K562 (cell line): ENCODE measurements around the gene CYLD. TPM values are rescaled to one million over a fixed set of nuclear protein-coding genes. Genes with fewer than 3 reads are reported as not detected.

ENCODE experiments used
- DEAF1 ChIP-seq: fragments of 450-650 bp; formaldehyde crosslinking; IDR thresholded peaks from 2 replicates; pipeline ENCODE4 v1.4.0; 2020; ENCODE audit warnings: mild to moderate bottlenecking, moderate library complexity
- FOSL1 ChIP-seq: fragments of 200-800 bp; sonication (Bioruptor generic); conservative IDR thresholded peaks from 2 replicates; pipeline ENCODE4 v1.6.1; 2016; ENCODE audit warnings: missing genetic modification characterization, missing compliant biosample characterization
- MAFG ChIP-seq: fragments of 450-650 bp; conservative IDR thresholded peaks from 2 replicates; pipeline ENCODE4 v1.6.1; 2016; ENCODE audit warnings: missing genetic modification characterization, missing compliant biosample characterization
- MAFK ChIP-seq: IDR thresholded peaks from 2 replicates; pipeline ENCODE4 v1.6.1; 2011; ENCODE audit warnings: low read length, improper control_type of control experiment
- NFE2 ChIP-seq: IDR thresholded peaks from 2 replicates; pipeline ENCODE4 v1.6.1; 2014; ENCODE audit warnings: antibody characterized with exemption, low read depth
- NFE2L1 ChIP-seq: fragments of 450-650 bp; IDR thresholded peaks from 2 replicates; pipeline ENCODE4 v1.6.1; 2016; ENCODE audit warnings: missing genetic modification characterization, low read depth, mild to moderate bottlenecking, missing compliant biosample characterization, moderate library complexity, borderline replicate concordance
- ZNF592 ChIP-seq: fragments of 450-650 bp; IDR thresholded peaks from 2 replicates; pipeline ENCODE4 v1.6.1; 2017; ENCODE audit warnings: antibody characterized with exemption, mild to moderate bottlenecking
- polyA plus RNA-seq, 8 experiments: library from polyadenylated mRNA; depleted of rRNA in 4 of 8; stranded (reverse) in 5 of 8; unstranded in 3 of 8; fragments of >200 nt; fragmentation: Nextera tagmentation in 2 of 8; fragmentation: Illumina TruSeq in 1 of 8; extraction: Ambion mirVana in 2 of 8; extraction: Trizol in 1 of 8; gene quantifications; 2 replicates each; pipeline versions ENCODE4 v1.2.1 to v1.2.3, GENCODE V29; 2011 to 2014; ENCODE audit warnings: inconsistent platforms in 1 of 8, missing spikeins in 1 of 8
- total RNA-seq, 7 experiments: library from RNA; depleted of rRNA in 6 of 7; stranded (reverse); fragments of >200 nt in 6 of 7; fragmentation: Illumina TruSeq in 2 of 7; extraction: Trizol in 2 of 7; gene quantifications; 2 replicates each; pipeline versions ENCODE4 v1.2.1 to v1.2.3, GENCODE V29; 2011 to 2021; ENCODE audit warnings: low replicate concordance in 1 of 7
- TF ChIP-seq, protein P1 (sequence below): fragments of 450-650 bp; IDR thresholded peaks from 2 replicates; pipeline ENCODE4 v1.7.1; 2018; ENCODE audit warnings: mild to moderate bottlenecking, low read depth; ENCODE audit not compliant: partially characterized antibody
- TF ChIP-seq, protein P2 (sequence below): fragments of 450-650 bp; formaldehyde crosslinking; IDR thresholded peaks from 2 replicates; pipeline ENCODE4 v1.4.0; 2020; ENCODE audit warnings: mild to moderate bottlenecking, moderate library complexity

Gene CYLD
- total and polyA plus RNA-seq, 9 of the 15 experiments (the other 6 are each of a cell fraction or from before 2014, with no cell fraction given): 3.4 to 7.4 (median 5.3) TPM

- TF ChIP-seq ZNF592 (0 out of 2 replicates have a peak, but pooled peaks have one; percentile 23), MAFG (tag) (peak; percentile 92), NFE2L1 (tag) (peak; percentile 83), DEAF1 (CRISPR knock-in tag) (no peak), MAFK (peak; percentile 85), NFE2 (peak; percentile 89), FOSL1 (0 out of 2 replicates have a peak, but pooled peaks have one; percentile 25)
- TF ChIP-seq, protein P1, sequence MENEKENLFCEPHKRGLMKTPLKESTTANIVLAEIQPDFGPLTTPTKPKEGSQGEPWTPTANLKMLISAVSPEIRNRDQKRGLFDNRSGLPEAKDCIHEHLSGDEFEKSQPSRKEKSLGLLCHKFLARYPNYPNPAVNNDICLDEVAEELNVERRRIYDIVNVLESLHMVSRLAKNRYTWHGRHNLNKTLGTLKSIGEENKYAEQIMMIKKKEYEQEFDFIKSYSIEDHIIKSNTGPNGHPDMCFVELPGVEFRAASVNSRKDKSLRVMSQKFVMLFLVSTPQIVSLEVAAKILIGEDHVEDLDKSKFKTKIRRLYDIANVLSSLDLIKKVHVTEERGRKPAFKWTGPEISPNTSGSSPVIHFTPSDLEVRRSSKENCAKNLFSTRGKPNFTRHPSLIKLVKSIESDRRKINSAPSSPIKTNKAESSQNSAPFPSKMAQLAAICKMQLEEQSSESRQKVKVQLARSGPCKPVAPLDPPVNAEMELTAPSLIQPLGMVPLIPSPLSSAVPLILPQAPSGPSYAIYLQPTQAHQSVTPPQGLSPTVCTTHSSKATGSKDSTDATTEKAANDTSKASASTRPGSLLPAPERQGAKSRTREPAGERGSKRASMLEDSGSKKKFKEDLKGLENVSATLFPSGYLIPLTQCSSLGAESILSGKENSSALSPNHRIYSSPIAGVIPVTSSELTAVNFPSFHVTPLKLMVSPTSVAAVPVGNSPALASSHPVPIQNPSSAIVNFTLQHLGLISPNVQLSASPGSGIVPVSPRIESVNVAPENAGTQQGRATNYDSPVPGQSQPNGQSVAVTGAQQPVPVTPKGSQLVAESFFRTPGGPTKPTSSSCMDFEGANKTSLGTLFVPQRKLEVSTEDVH: no peak
- TF ChIP-seq, protein P2, sequence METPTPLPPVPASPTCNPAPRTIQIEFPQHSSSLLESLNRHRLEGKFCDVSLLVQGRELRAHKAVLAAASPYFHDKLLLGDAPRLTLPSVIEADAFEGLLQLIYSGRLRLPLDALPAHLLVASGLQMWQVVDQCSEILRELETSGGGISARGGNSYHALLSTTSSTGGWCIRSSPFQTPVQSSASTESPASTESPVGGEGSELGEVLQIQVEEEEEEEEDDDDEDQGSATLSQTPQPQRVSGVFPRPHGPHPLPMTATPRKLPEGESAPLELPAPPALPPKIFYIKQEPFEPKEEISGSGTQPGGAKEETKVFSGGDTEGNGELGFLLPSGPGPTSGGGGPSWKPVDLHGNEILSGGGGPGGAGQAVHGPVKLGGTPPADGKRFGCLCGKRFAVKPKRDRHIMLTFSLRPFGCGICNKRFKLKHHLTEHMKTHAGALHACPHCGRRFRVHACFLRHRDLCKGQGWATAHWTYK: no peak
Measured at GRCh38 chr16:50763211-50763610, 21.3 kb downstream of the CYLD start (continued).
